Measurements from ENCODE around the gene OR9Q1. TPM values are rescaled to one million over a fixed set of nuclear protein-coding genes. Genes with fewer than 3 reads are reported as not detected.

OR9Q1 gene
- total RNA-seq, 4 donors from 2014 or later = not detected

GRCh38 chr11:58060939-58061672 is 37.4 kb downstream of the OR9Q1 start:
- no peaks in the 10 kb centered on the region for H3K9me3 ChIP-seq
- no peaks in the 10 kb centered on the region for H3K36me3 ChIP-seq
- H3K4me1 ChIP-seq = peaks cover 0 to 8% of the 10 kb centered on the region in 2 donors
- intact Hi-C loops (cut with DNase I; ENCODE audit: low total_unique reads) = no loop called here
- DNase-seq = no peak
- no peak for TF ChIP-seq CTCF (IDR thresholded peaks at IDR 0.05 in 4 of 5, conservative IDR thresholded peaks at IDR 0.05 in 1 of 5)
- TF ChIP-seq POLR2A (IDR thresholded peaks at IDR 0.05) = no peak
- H3K27me3 ChIP-seq = no peaks in the 10 kb centered on the region
- H3K4me3 ChIP-seq = no peak overlapping the region
- ATAC-seq = no peak
- in situ Hi-C loops (cut with MboI; ENCODE audit: low sequenced_read_pairs in 4 of 4) = no loop called here
- no peak overlapping the region for H3K27ac ChIP-seq

- H3K9me3 ChIP-seq = no peaks in the 10 kb centered on the region
- H3K4me1 ChIP-seq = peaks cover 0 to 8% of the 10 kb centered on the region in 2 donors
- DNase-seq (no peak), ATAC-seq (no peak)
- TF ChIP-seq POLR2A (IDR thresholded peaks at IDR 0.05) (no peak), CTCF (IDR thresholded peaks at IDR 0.05 in 4 of 5, conservative IDR thresholded peaks at IDR 0.05 in 1 of 5) (no peak)
- no peak overlapping the region for H3K4me3 ChIP-seq
- H3K36me3 ChIP-seq = no peaks in the 10 kb centered on the region
- no peaks in the 10 kb centered on the region for H3K27me3 ChIP-seq
- H3K27ac ChIP-seq = no peak overlapping the region
- in situ Hi-C loops (cut with MboI; ENCODE audit: low sequenced_read_pairs in 4 of 4) (no loop called here), intact Hi-C loops (cut with DNase I; ENCODE audit: low total_unique reads) (no loop called here)
Measured at GRCh38 chr11:58061813-58062212, 38.1 kb downstream of the OR9Q1 start.

DNA sequence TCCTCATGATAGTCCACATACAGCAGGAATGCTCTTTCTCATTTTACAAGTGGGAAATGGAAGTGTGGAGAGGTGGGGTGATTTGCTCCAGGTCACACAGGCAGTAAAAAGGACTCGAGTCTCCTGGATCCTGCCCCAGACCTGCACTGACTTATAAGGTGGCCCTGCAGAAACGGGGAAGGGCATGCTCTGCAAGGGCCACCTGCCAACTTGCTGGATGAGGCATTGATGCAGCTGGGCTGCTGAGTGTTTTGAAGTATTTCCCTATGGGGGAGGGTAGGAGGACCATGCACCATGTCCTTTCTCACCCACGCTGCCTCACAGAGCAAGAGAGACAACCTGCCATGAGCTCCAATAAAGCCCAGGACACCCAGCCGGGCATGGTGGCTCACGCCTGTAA is 44.0 kb downstream of the OR9Q1 start:
- TF ChIP-seq CTCF (IDR thresholded peaks at IDR 0.05 in 4 of 5, conservative IDR thresholded peaks at IDR 0.05 in 1 of 5) (no peak), POLR2A (IDR thresholded peaks at IDR 0.05) (no peak)
- in situ Hi-C loops (cut with MboI; ENCODE audit: low sequenced_read_pairs in 4 of 4) = no loop called here
- no peaks in the 10 kb centered on the region for H3K27me3 ChIP-seq
- H3K4me3 ChIP-seq = no peak overlapping the region
- intact Hi-C loops (cut with DNase I; ENCODE audit: low total_unique reads) = no loop called here
- DNase-seq (no peak), ATAC-seq (no peak)
- no peaks in the 10 kb centered on the region for H3K4me1 ChIP-seq
- H3K27ac ChIP-seq = no peak overlapping the region
- H3K9me3 ChIP-seq = no peaks in the 10 kb centered on the region
- H3K36me3 ChIP-seq = no peaks in the 10 kb centered on the region

- intact Hi-C loops (cut with DNase I; ENCODE audit: low total_unique reads) = no loop called here
Measured at GRCh38 chr11:58068655-58069054, 45.0 kb downstream of the OR9Q1 start.

More at GRCh38 chr11:58068655-58069054, 45.0 kb downstream of the OR9Q1 start:
- ATAC-seq (no peak), DNase-seq (no peak)
- no peaks in the 10 kb centered on the region for H3K4me1 ChIP-seq
- no peak overlapping the region for H3K4me3 ChIP-seq
- H3K27me3 ChIP-seq = no peaks in the 10 kb centered on the region
- H3K36me3 ChIP-seq = no peaks in the 10 kb centered on the region
- in situ Hi-C loops (cut with MboI; ENCODE audit: low sequenced_read_pairs in 4 of 4) = no loop called here
- no peak overlapping the region for H3K27ac ChIP-seq
- no peaks in the 10 kb centered on the region for H3K9me3 ChIP-seq
- TF ChIP-seq POLR2A (IDR thresholded peaks at IDR 0.05) = no peak
- no peak for TF ChIP-seq CTCF (IDR thresholded peaks at IDR 0.05 in 4 of 5, conservative IDR thresholded peaks at IDR 0.05 in 1 of 5)

Measured in gastrocnemius medialis (tissue), 4 donors.